HG03342 (cell line): Measurements from ENCODE around the gene ABCF3.

Experiments
- ATAC-seq: cut with Tn5 transposase; IDR thresholded peaks from one replicate; pipeline ENCODE4 v1.9.1; 2021; ENCODE audit warnings: mild to moderate bottlenecking, moderate library complexity; ENCODE audit not compliant: unreplicated experiment

ABCF3 gene

GRCh38 chr3:184230081-184230602 lies 44.1 kb downstream of the ABCF3 start:
- no peak for ATAC-seq

DNA sequence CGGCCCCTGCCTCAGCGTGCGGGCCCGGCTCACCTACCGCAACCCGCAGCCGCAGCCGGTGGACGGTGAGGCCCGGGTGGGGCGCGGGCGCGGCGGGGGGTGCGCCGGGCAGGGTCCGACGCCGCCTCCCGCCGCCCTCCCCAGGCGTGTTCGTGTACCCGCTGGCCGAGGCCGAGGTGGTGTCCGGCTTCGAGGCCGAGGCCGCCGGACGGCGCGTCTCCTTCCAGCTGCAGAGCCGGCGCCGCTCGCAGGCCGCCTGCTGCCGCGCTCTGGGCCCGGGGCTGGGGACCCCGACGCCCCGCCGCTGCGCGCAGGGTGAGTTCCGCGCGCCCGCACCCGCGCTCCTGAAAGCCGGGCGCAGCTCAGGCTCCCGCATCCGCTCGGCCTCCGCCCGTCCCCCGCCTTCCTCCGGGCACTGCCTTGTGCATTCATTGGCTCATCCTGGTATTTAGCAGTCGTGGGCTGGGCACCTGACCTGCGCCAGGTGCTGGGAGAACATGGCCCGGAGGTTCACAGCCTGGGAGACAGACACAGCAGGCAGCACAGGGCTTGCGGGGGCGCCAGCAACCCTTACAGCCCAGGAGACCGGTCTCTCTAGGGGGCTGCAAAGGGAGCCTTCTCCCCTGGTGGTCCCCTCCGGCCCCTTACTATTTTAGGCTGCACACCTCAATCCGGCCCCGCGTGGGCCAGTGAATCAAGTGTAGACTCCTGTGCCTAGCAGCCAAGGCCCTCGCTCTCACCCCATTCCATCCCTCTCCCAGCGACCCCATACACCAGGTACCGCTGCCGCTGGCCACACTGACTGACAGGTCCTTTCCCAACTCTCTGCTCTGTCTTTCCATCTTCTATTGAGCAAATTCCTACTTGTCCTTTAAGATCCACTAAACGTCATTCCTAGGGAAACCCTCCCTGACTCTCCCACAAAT lies 44.9 kb downstream of the ABCF3 start:
- ATAC-seq, result no peak

- no peak for ATAC-seq
Observed at GRCh38 chr3:184231671-184232070, 45.7 kb downstream of the ABCF3 start.

- no peak for ATAC-seq
Observed at GRCh38 chr3:184233127-184233843, 47.3 kb downstream of the ABCF3 start.

DNA sequence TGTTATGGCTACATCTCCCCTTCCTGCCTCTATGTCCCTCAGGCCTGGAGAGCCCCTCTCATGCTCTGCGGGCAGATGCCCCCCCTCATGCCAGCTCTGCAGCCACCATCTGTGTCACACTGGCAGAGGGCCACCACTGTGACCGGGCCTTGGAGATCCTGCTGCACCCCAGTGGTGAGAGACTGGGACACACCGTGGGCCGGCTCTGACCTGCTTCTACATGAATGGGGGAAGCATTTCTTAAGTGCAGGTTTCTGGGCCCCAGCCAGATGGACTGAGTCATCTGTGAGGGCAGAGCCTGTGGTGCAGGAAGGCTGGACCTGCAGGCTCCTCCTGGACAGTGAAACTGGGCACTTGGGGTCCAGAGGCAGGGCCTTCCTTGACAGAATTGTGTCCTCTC lies 48.2 kb downstream of the ABCF3 start:
- ATAC-seq, result no peak

DNA sequence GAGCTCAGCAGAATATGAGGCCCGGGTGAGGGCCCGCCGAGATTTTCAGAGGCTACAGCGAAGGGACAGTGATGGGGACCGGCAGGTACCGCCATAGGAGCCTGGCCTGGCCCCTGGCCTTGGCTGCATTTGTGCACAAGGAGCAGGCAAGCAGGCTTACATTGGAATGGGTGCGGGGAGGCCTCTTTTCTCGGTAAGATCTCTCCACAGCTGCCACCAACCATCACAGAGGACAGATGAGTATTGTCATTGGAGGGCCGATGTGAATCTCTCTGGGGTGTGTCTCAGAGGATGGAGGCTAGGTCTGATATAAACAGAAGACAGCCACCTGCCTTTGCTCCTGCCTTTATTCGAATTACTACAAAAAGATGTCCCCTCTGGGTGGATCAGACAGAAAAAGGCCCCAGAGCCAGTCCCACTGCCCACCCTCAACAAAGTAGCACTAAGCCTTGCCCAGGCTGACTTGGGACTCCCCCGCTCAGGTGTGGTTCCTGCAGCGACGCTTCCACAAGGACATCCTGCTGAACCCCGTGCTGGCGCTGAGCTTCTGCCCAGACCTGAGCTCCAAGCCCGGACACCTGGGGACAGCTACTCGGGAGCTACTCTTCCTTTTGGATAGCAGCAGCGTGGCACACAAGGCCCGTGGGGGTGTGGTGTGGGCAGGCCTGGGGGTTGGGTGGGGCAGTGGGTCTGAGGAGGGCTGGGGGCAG lies 48.8 kb downstream of the ABCF3 start:
- no peak for ATAC-seq

GRCh38 chr3:184235381-184236032 lies 49.5 kb downstream of the ABCF3 start:
- no peak for ATAC-seq

DNA sequence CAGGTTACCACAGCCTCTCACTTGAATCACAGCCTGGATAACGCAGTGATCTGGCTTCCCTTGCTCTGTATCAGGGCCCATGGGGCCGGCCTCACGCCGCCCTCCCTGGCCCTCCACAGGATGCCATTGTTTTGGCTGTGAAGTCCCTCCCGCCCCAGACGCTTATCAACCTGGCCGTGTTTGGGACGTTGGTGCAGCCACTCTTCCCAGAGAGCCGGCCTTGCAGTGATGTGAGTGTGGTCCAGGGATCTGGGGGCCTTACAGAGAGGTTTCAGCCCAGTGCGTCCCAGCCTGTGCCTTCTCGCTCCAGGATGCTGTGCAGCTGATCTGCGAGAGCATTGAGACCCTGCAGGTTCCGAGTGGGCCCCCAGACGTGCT lies 50.0 kb downstream of the ABCF3 start:
- no peak for ATAC-seq

GRCh38 chr3:184236636-184237035 lies 50.6 kb downstream of the ABCF3 start:
- ATAC-seq, result no peak

DNA sequence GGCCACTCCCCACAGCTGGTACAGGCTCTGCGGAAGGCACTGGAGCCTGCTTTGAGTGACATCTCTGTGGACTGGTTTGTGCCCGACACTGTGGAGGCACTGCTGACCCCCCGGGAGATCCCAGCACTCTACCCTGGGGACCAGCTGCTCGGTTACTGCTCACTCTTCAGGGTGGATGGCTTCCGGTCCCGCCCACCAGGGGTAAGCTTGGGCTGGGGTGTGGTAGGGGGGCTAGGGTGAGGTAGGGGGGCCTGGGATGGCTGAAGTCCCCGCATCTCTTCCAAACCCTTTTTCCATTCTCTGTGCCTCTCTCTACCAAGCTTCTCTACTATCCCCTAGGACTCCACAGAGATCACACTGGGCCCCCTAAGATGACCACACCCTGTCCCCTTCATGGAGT lies 51.2 kb downstream of the ABCF3 start:
- ATAC-seq, result no peak

DNA sequence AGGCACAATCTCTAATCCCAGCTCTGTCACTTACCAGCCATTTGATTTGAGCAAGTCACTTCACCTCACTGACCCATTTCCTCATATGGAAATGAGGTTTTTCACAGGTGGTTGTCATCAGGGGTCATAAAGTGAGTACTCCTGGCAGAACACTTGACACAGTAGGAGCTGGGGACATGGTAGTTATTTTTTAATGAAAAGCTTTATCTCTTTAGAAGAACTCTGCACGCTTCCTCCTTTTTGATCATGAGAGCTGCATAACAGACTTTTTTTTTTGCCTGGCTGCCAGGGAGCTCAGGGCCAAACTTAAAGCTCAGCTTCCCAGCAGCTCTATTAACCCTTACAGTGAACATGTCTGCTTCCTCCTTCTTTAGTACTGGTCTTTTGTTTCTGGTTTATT lies 51.8 kb downstream of the ABCF3 start:
- no peak for ATAC-seq

GRCh38 chr3:184238246-184238818 lies 52.3 kb downstream of the ABCF3 start:
- no peak for ATAC-seq

DNA sequence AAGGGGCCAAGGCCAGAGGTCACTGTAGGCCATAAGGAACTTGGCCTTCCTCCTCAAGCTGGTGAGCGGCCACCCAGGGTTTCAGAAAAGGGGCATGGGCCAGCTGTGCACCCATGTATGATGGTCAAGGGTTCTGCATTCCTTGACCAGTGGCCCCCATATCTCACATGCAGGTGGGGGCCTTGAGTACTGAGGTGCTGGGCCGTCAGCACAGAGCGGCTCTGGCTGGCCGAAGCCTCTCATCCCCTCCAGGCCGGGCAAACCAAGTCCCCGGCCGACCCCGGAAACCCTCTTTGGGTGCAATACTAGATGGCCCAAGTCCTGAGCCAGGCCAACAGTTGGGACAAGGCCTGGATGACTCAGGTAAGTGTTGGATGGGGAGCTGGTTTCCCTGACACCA lies 53.2 kb downstream of the ABCF3 start:
- ATAC-seq, result no peak

- no peak for ATAC-seq
Observed at GRCh38 chr3:184239708-184240107, 53.7 kb downstream of the ABCF3 start.

- no peak for ATAC-seq
Observed at GRCh38 chr3:184240384-184241140, 54.6 kb downstream of the ABCF3 start.

DNA sequence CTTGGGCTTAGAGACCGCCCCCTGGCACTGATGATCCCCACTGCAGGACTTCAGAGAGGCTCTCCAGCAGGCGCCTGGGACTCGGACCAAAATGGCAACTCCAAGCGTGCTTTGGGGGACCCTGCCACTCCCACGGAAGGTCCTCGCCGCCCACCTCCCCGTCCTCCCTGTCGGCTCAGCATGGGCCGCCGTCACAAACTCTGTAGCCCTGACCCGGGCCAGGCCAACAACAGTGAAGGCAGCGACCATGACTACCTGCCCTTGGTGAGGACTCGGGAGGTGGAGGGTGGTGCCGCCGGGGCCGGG lies 55.1 kb downstream of the ABCF3 start:
- ATAC-seq, result no peak

DNA sequence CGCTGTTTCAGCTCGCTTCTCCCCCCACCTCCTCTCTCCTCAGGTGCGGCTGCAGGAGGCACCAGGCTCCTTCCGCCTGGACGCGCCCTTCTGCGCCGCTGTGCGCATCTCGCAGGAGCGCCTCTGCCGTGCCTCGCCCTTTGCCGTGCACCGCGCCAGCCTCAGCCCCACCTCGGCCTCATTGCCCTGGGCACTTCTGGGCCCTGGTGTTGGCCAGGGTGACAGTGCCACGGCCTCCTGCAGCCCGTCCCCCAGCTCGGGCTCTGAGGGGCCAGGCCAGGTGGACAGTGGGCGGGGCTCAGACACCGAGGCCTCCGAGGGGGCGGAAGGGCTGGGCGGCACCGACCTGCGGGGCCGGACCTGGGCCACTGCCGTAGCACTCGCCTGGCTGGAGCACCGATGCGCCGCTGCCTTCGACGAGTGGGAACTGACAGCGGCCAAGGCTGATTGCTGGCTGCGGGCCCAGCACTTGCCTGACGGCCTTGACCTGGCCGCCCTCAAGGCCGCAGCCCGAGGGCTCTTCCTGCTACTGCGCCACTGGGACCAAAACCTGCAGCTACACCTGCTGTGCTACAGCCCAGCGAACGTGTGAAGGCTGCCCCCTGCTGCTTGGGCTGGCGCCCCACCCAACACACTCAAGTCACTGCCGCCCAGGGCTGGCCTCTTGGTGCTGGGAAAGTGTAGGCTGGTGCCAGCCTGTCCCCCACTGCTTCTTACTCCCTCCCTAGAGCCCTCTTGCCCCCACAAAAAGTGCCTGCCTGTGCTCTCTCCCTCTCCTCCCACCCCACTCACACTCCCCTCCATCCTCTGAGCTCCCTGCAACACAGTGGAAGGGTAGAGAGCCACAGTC lies 55.7 kb downstream of the ABCF3 start:
- ATAC-seq, result no peak

GRCh38 chr3:184242297-184242685 lies 56.3 kb downstream of the ABCF3 start:
- ATAC-seq, result no peak
